Measurements from ENCODE around the gene TAF11. TPM values are rescaled to one million over a fixed set of nuclear protein-coding genes. Genes with fewer than 3 reads are reported as not detected.

Gene TAF11
- total RNA-seq, 1 experiment from 2014 or later, result 44.1 TPM

GRCh38 chr6:34887753-34888513 is at the start of gene TAF11 (continued):
- TF ChIP-seq FOXP4 (CRISPR knock-in tag; IDR thresholded peaks at IDR 0.05) (no peak), E2F4 (CRISPR knock-in tag; IDR thresholded peaks at IDR 0.05; ENCODE audit: borderline replicate concordance, low read depth) (peak; percentile 70; the same call in 1 of the 2 replicates), ATF1 (CRISPR knock-in tag; IDR thresholded peaks at IDR 0.05) (no peak), IRF2 (CRISPR knock-in tag; IDR thresholded peaks at IDR 0.05; ENCODE audit: borderline replicate concordance, low read depth) (no peak), HMGXB4 (CRISPR knock-in tag; IDR thresholded peaks at IDR 0.05) (no peak), STAT6 (CRISPR knock-in tag; conservative IDR thresholded peaks at IDR 0.05; ENCODE audit: low read depth) (no peak), MYBL2 (CRISPR knock-in tag; IDR thresholded peaks at IDR 0.05) (0 out of 2 replicates have a peak, but pooled peaks have one; percentile 69), CREM (CRISPR knock-in tag; IDR thresholded peaks at IDR 0.05) (peak; percentile 97), TEAD1 (CRISPR knock-in tag; IDR thresholded peaks at IDR 0.05) (peak; percentile 38; the same call in 1 of the 2 replicates), PREB (CRISPR knock-in tag; IDR thresholded peaks at IDR 0.05; ENCODE audit: borderline replicate concordance) (no peak), ESRRA (CRISPR knock-in tag; IDR thresholded peaks at IDR 0.05; ENCODE audit: borderline replicate concordance) (no peak)

GRCh38 chr6:34934516-34934915 is 46.7 kb upstream of the TAF11 start:
- Mint-ChIP-seq H3K36me3 (no peaks in the 10 kb centered on the region), H3K4me3 (no peak overlapping the region), H3K27me3 (ENCODE audit: low read depth) (no peaks in the 10 kb centered on the region), H3K27ac (no peak overlapping the region), H3K4me1 (peaks cover 8% of the 10 kb centered on the region), H3K9me3 (no peaks in the 10 kb centered on the region)
- ChIA-PET POLR2A (interaction anchor here (0.6 kb wide), 1 partner anchor 1268 kb away, joined by 3 read pairs; no protein-coding TSS in a partner anchor), CTCF (no interaction called here)
- ATAC-seq (no peak), DNase-seq (ENCODE audit: low spot score) (no peak)
- TF ChIP-seq ATF3 (CRISPR knock-in tag; conservative IDR thresholded peaks at IDR 0.05) (no peak), SP1 (CRISPR knock-in tag; conservative IDR thresholded peaks at IDR 0.05) (no peak), HMGXB4 (CRISPR knock-in tag; IDR thresholded peaks at IDR 0.05) (no peak), FOXK1 (CRISPR knock-in tag; IDR thresholded peaks at IDR 0.05) (no peak), CDX4 (CRISPR knock-in tag; IDR thresholded peaks at IDR 0.05; ENCODE audit: borderline replicate concordance) (no peak), MAX (CRISPR knock-in tag; IDR thresholded peaks at IDR 0.05) (no peak), ZBTB21 (CRISPR knock-in tag; IDR thresholded peaks at IDR 0.05; ENCODE audit: borderline replicate concordance) (no peak), E2F1 (CRISPR knock-in tag; IDR thresholded peaks at IDR 0.05) (no peak), PRRX2 (CRISPR knock-in tag; IDR thresholded peaks at IDR 0.05) (no peak)
